ENCODE data around the gene HK1.

- no peak for TF ChIP-seq CTCF (IDR thresholded peaks at IDR 0.05; ENCODE audit: low read length)
- no peak for TF ChIP-seq EZH2 (optimal IDR thresholded peaks at IDR 0.05; ENCODE audit: low read depth, low read length)
Observed at GRCh38 chr10:69367469-69367868, 89.2 kb downstream of the HK1 start.

Data from MM.1S (cell line).